T-helper 2 cell (primary cell): ENCODE data around the gene PEF1.

ENCODE experiments used
- DNase-seq, 5 experiments: peaks; one replicate each; pipeline versions ENCODE4 v3.0.0 to v3.0.0-alpha.2; 2012 to 2022
- total RNA-seq, 2 donors: gene quantifications; one replicate each; lab custom pipeline; 2026; lab: John Stamatoyannopoulos, UW

Gene PEF1
- 29.6 to 47.0 reads per million in 2 donors for total RNA-seq

DNA sequence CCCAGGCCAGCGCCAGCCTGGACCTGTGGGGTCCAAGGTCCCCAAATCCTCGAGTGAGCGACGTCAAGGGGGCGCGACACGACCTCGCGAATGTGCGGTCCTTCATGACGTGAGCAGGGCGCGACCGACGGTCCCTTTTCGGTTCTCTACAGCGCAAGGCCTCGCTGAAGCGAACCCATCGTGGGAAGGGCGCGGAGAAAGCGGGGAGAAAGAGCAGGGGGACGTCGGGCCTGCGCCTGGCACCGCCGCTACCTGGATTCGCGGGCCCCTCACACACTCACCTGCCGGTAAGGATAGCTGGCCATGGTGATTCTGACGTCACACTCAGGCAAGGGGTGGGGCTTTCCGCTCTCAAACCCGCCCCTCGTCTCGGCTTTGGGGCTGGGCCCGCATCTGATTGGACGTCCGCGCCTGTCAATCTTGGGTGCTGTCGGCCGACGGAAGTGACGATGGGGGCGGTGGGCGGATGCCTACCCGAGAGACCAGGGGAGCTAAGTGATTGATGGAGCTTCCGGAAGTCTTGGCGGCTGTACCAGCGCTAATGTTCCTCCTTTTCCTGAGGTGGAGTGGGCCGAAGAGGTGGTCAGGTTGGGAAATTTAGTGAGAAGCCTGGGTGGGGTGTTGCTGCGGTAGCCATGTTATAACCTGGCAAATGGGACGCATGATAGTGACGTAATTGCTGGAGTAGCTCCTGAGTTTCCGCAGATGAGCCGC is at the start of gene PEF1:
Gene PEF1 (minus strand): TSS at position 317 of the 714 bp plus-strand sequence. CDS start 12 bp downstream, at position 305.
- peak; percentile 98 to 99 (median 98) for DNase-seq

DNA sequence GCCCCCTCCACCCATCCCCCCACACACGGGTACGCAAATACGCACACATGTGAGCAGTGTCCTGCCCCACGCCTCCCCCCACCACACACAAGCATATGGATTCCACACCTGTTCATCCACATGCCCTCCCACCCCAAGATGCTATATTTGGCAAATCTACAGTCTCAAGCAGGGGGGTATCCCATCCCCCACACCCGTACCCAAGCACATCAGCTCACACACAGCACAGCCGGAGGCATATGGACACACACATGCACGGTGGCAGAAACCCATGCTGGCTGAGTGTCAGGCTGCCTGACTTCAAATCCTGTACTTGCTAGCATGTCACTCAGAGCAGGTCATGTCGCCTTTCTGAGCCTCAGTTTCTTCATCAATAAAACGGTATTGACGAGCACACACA is 48.6 kb upstream of the PEF1 start:
- no peak for DNase-seq

- DNase-seq, result no peak
These were observed 47.3 kb upstream of the PEF1 start for GRCh38 chr1:31691951-31692350.

- no peak for DNase-seq
These were observed 46.8 kb upstream of the PEF1 start for GRCh38 chr1:31691446-31691845.

GRCh38 chr1:31690921-31691320 is 46.2 kb upstream of the PEF1 start:
- DNase-seq, result no peak

- no peak for DNase-seq
These were observed 45.2 kb upstream of the PEF1 start for GRCh38 chr1:31689854-31690253.

GRCh38 chr1:31689379-31689778 is 44.7 kb upstream of the PEF1 start:
- no peak for DNase-seq

- DNase-seq, result no peak
These were observed 43.7 kb upstream of the PEF1 start for GRCh38 chr1:31688233-31688918.

DNA sequence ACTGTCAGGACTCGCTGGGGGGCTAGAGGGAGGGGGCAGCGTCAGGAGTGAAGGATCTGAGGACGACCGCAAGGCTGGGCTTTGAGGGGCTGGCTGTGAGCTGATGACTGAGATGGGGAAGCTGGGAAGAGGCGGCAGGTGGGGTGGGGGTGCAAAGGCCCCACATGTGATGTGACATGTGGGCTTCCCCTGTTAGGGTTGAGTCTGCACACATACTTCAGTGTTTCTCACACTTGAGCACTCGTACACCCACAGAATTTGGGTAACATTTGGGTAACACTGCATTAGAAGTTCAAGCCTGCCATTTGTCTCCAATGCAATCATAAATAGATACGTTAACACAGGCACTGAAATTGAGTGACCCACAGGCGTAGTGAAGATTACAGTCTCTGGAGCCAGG is 42.9 kb upstream of the PEF1 start:
- no peak for DNase-seq

GRCh38 chr1:31685795-31686194 is 41.1 kb upstream of the PEF1 start:
- no peak for DNase-seq

GRCh38 chr1:31683997-31684396 is 39.3 kb upstream of the PEF1 start:
- no peak for DNase-seq

DNA sequence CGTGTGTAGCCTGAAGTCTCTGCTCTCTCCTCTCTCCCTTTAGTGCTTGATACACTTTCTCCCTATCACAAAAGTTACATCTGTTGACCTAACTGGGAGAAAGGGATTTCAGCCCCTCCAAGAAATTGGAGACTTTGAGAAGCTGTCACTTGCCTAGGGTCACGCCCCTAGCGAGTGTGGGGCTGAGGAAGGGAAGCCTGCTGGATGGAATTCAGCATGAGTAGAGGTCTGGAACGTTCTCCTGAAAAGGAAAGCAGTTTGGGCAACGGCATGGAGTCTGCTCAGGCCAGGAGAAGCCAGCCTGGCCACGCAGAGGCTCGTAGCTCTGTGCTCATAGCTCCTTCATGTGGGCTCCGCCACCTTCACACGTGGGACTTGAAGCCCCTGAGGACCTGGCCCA is 36.7 kb upstream of the PEF1 start:
- DNase-seq, result no peak

- no peak for DNase-seq
These were observed 35.1 kb upstream of the PEF1 start for GRCh38 chr1:31679676-31680230.

DNA sequence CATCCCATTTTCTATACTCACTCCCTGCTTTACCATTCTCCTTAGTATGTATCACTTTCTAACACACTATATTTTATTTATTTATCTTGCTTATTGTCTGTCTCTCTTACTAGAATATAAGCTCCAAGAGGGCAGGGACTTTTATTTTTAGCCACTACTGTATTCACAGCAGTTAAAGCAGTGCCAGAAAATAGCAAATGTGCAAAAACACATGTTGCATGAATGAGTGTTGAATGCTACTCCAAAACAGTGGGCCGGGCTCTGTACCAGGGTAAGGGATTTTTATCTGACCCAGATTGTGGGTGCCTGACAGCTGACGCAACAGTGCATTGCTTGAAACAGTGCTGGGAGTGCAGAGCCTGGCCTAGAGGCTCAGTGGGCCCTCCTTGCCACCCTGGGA is 34.4 kb upstream of the PEF1 start:
- no peak for DNase-seq

GRCh38 chr1:31678681-31679080 is 34.0 kb upstream of the PEF1 start:
- DNase-seq, result no peak

GRCh38 chr1:31677949-31678348 is 33.3 kb upstream of the PEF1 start:
- DNase-seq, result no peak

GRCh38 chr1:31677401-31677800 is 32.7 kb upstream of the PEF1 start:
- DNase-seq, result no peak

- DNase-seq, result no peak
These were observed 31.1 kb upstream of the PEF1 start for GRCh38 chr1:31675756-31676155.

- no peak for DNase-seq
These were observed 30.5 kb upstream of the PEF1 start for GRCh38 chr1:31675161-31675560.

DNA sequence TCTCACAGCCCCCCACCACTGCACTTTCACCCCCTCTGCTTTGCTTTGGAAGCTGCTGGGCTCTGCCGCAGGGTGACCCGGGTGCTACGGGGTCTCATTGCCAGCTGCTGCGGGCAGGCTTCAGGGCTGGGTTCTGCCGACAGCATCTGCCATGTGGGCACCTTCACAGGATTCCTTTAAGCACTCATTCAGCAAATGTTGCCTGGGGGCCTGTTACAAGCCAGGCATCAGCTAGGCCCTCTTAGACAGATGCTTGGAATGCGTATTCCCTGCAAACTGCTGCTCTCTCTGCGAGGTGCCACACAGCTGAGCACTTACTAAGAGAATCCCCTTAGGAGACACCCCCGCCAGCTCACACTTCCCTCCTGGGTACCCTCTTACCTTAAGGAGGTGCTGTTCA is 29.9 kb upstream of the PEF1 start:
- no peak for DNase-seq

- DNase-seq, result no peak
These were observed 28.8 kb upstream of the PEF1 start for GRCh38 chr1:31673433-31673832.

- no peak for DNase-seq
These were observed 28.3 kb upstream of the PEF1 start for GRCh38 chr1:31672986-31673385.

DNA sequence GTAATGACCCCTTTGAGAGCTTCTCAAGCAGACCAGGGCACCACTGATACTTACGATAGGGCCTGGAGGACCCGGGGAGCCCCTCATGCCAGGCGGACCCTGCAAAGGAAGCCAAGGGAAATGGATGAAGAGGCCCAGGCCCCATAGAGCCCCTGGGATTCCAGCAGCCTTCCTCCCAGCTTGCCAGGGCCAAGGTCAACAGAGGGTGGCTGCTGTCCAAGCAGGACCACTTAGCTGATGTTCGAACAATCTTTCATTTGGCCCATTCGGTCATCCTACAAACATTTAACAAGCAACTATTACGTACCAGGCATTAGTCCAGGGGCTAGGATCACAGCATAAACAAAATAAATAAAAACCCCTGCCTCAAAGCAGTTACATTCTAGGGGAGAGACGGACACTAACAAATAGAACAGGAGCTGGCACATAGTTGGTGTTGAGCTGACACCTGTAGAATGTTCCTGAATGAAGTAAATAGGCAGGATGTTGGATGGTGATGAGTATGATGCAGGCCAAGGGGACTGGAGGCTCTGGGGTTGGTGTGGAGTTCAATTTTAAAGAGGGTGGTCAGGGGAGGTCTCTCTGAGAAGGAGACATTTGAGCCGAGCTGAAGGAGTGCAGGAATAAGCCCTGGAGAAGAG is 27.0 kb upstream of the PEF1 start:
- DNase-seq, result no peak

GRCh38 chr1:31671147-31671546 is 26.5 kb upstream of the PEF1 start:
- no peak for DNase-seq
